ENCODE results near the gene CSE1L. TPM values are rescaled to one million over a fixed set of nuclear protein-coding genes. Genes with fewer than 3 reads are reported as not detected.

CSE1L gene
- total RNA-seq, 2 experiments from 2014 or later = 30.0 to 30.1 TPM

DNA sequence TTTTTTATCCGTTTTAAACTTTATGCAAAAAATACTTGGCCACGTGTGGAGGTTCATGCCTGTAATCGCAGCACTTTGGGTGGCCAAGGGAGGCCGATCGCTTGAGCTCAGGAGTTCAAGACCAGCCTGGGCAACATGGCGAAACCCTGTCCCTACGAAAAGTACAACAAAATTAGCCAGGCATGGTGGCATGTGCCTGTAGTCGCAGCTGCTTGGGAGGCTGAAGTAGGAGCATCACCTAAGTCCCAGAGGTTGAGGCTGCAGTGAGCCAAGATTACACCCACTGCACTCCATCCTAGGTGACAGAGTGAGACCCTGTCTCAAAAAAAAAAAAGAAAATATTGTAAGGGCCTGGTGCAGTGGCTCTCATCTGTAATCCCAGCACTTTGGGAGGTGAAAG, 45.0 kb downstream of the CSE1L start:
- CTCF ChIA-PET = no interaction called here
- no peak overlapping the region for H3K27ac Mint-ChIP-seq

DNA sequence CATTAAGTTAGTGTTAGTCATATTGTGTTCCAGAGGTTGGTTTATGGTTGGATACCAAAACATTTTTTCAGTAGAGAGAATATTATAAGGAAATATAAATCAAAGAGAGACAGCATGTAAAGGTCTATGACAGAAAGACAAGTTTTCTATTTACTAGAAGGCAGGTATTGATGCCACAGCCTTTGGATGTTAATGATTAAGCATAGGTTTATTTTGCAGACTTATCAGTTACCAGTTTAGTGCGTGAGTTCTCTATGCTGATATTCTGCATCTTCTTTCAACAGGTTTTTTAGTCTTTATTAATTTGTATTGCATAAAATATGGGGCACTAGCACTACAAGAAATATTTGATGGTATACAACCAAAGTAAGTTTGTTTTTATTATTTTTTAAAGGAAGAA, 45.6 kb downstream of the CSE1L start:
- H3K36me3 ChIP-seq (ENCODE audit: insufficient read depth, low read length) = peaks cover 88% of the 10 kb centered on the region
- ATAC-seq (ENCODE audit: poor library complexity) (no peak), DNase-seq (no peak)
- no peaks in the 10 kb centered on the region for H3K27me3 ChIP-seq (ENCODE audit: control insufficient read depth in 1 of 2, insufficient read depth in 2 of 2, low read length in 2 of 2)
- Mint-ChIP-seq H3K4me3 (no peak overlapping the region), H3K9me3 (no peaks in the 10 kb centered on the region), H3K4me1 (ENCODE audit: low read depth) (no peaks in the 10 kb centered on the region), H3K27ac (no peak overlapping the region), H3K27me3 (no peaks in the 10 kb centered on the region), H3K36me3 (ENCODE audit: low read depth) (peaks cover 97% of the 10 kb centered on the region)
- H3K27ac ChIP-seq (ENCODE audit: low read depth in 1 of 2, low read length in 2 of 2) = no peak overlapping the region
- TF ChIP-seq, protein P1, sequence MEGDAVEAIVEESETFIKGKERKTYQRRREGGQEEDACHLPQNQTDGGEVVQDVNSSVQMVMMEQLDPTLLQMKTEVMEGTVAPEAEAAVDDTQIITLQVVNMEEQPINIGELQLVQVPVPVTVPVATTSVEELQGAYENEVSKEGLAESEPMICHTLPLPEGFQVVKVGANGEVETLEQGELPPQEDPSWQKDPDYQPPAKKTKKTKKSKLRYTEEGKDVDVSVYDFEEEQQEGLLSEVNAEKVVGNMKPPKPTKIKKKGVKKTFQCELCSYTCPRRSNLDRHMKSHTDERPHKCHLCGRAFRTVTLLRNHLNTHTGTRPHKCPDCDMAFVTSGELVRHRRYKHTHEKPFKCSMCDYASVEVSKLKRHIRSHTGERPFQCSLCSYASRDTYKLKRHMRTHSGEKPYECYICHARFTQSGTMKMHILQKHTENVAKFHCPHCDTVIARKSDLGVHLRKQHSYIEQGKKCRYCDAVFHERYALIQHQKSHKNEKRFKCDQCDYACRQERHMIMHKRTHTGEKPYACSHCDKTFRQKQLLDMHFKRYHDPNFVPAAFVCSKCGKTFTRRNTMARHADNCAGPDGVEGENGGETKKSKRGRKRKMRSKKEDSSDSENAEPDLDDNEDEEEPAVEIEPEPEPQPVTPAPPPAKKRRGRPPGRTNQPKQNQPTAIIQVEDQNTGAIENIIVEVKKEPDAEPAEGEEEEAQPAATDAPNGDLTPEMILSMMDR (IDR thresholded peaks at IDR 0.05) = no peak
- intact Hi-C loops (cut with DNase I, micrococcal nuclease) = no loop called here
- ChIA-PET CTCF (no interaction called here), POLR2A (no interaction called here)
- H3K4me3 ChIP-seq (ENCODE audit: low read length) = no peak overlapping the region
- no peaks in the 10 kb centered on the region for H3K4me1 ChIP-seq (ENCODE audit: insufficient read depth, low read length)
- H3K9me3 ChIP-seq (ENCODE audit: control insufficient read depth in 1 of 2, insufficient read depth in 1 of 2, low read length in 2 of 2) = no peaks in the 10 kb centered on the region

More for the DNA sequence above, 45.0 kb downstream of the CSE1L start:
- Histone ChIP-seq H3K27ac (ENCODE audit: low read depth in 1 of 2, low read length in 2 of 2) (no peak overlapping the region), H3K9me3 (ENCODE audit: control insufficient read depth in 1 of 2, insufficient read depth in 1 of 2, low read length in 2 of 2) (no peaks in the 10 kb centered on the region), H3K36me3 (ENCODE audit: insufficient read depth, low read length) (peaks cover 85% of the 10 kb centered on the region), H3K4me3 (ENCODE audit: low read length) (no peak overlapping the region), H3K27me3 (ENCODE audit: control insufficient read depth in 1 of 2, insufficient read depth in 2 of 2, low read length in 2 of 2) (no peaks in the 10 kb centered on the region), H3K4me1 (ENCODE audit: insufficient read depth, low read length) (no peaks in the 10 kb centered on the region)
- POLR2A ChIA-PET = no interaction called here
- no peaks in the 10 kb centered on the region for H3K4me1 Mint-ChIP-seq (ENCODE audit: low read depth)
- H3K27me3 Mint-ChIP-seq = no peaks in the 10 kb centered on the region
- intact Hi-C loops (cut with DNase I, micrococcal nuclease) = no loop called here
- TF ChIP-seq, protein P1 (IDR thresholded peaks at IDR 0.05) = no peak
- peaks cover 95% of the 10 kb centered on the region for H3K36me3 Mint-ChIP-seq (ENCODE audit: low read depth)
- no peak overlapping the region for H3K4me3 Mint-ChIP-seq
- no peaks in the 10 kb centered on the region for H3K9me3 Mint-ChIP-seq
- ATAC-seq (ENCODE audit: poor library complexity) = no peak
- DNase-seq = no peak

DNA sequence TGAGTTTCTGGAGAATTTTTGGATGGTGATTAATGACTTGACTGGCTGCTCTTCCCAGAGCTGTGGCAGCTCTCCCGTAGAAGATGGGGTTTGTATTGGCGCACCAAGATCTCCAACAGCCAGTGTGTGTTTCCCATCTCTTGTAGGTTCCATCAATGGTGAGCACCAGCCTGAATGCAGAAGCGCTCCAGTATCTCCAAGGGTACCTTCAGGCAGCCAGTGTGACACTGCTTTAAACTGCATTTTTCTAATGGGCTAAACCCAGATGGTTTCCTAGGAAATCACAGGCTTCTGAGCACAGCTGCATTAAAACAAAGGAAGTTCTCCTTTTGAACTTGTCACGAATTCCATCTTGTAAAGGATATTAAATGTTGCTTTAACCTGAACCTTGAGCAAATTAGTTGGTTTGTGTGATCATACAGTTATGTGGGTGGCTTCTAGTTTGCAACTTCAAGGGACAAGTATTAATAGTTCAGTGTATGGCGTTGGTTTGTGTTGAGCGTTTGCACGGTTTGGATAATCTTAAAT, 50.2 kb downstream of the CSE1L start:
- TF ChIP-seq, protein P1 (IDR thresholded peaks at IDR 0.05) = no peak
- DNase-seq (no peak), ATAC-seq (ENCODE audit: poor library complexity) (no peak)
- peaks cover 87% of the 10 kb centered on the region for H3K36me3 Mint-ChIP-seq (ENCODE audit: low read depth)
- Histone ChIP-seq H3K27me3 (ENCODE audit: control insufficient read depth in 1 of 2, insufficient read depth in 2 of 2, low read length in 2 of 2) (no peaks in the 10 kb centered on the region), H3K9me3 (ENCODE audit: control insufficient read depth in 1 of 2, insufficient read depth in 1 of 2, low read length in 2 of 2) (no peaks in the 10 kb centered on the region), H3K27ac (ENCODE audit: low read depth in 1 of 2, low read length in 2 of 2) (no peak overlapping the region), H3K36me3 (ENCODE audit: insufficient read depth, low read length) (peaks cover 66% of the 10 kb centered on the region), H3K4me1 (ENCODE audit: insufficient read depth, low read length) (no peaks in the 10 kb centered on the region), H3K4me3 (ENCODE audit: low read length) (no peak overlapping the region)
- H3K27ac Mint-ChIP-seq = no peak overlapping the region
- no peaks in the 10 kb centered on the region for H3K27me3 Mint-ChIP-seq
- ChIA-PET POLR2A (no interaction called here), CTCF (no interaction called here)
- H3K9me3 Mint-ChIP-seq = no peaks in the 10 kb centered on the region
- H3K4me3 Mint-ChIP-seq = no peak overlapping the region
- H3K4me1 Mint-ChIP-seq (ENCODE audit: low read depth) = peaks cover 7% of the 10 kb centered on the region
- intact Hi-C loops (cut with DNase I, micrococcal nuclease) = no loop called here

Measured in CD4-positive, alpha-beta T cell (primary cell).